GM19372 (cell line): ENCODE measurements around the gene GFRA3.
"Not testable (repeated sequence)": the region's sequence is repeated elsewhere in the genome, so short reads cannot be mapped to it uniquely, and the experiment has no call there.

Experiments used
- ATAC-seq: cut with Tn5 transposase; IDR thresholded peaks from one replicate; pipeline ENCODE4 v1.9.1; 2021; ENCODE audit warnings: mild to moderate bottlenecking, low read depth, moderate library complexity; ENCODE audit not compliant: unreplicated experiment

The GFRA3 gene, protein sequence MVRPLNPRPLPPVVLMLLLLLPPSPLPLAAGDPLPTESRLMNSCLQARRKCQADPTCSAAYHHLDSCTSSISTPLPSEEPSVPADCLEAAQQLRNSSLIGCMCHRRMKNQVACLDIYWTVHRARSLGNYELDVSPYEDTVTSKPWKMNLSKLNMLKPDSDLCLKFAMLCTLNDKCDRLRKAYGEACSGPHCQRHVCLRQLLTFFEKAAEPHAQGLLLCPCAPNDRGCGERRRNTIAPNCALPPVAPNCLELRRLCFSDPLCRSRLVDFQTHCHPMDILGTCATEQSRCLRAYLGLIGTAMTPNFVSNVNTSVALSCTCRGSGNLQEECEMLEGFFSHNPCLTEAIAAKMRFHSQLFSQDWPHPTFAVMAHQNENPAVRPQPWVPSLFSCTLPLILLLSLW

GRCh38 chr5:138274189-138274853 is at the start of gene GFRA3:
Gene GFRA3 (minus strand): TSS chr5:138274621. CDS start chr5:138274424, 197 bp downstream.
- ATAC-seq = no peak

DNA sequence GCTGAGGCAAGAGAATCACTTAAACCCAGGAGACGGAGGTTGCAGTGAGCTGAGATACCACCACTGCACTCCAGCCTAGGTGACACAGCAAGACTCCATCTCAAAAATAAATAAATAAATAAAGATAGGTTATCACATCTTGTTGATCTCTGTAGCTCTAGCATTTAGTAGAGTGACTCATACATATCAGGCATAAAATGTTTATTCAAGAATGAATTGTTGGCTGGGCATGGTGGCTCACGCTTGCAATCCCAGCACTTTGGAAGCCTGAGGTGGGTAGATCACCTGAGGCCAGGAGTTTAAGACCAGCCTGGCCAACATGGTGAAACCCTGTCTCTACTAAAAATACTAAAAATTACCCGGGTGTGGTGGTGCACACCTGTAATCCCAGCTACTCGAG is 43.8 kb upstream of the GFRA3 start:
- not testable (repeated sequence) for ATAC-seq

DNA sequence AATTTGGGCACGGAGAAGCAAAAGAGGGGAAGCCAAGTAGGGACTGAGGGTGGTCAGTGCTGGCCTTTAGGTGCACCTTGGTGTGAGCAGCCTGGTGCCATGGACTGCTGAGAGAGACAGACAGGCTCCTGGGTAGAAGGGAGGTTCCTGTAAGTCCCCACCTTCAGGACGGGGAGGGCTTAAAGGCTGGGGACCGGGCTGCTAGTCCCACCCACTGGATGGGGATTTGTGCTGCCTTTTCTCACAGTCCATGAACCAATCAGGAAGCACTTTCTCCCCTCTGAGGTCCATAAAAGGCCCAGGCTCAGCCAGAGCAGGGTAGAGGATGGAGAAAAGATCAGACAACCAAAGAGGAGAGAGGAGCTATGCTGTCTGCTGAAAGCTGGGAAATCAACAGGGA is 41.9 kb upstream of the GFRA3 start:
- ATAC-seq = no peak

DNA sequence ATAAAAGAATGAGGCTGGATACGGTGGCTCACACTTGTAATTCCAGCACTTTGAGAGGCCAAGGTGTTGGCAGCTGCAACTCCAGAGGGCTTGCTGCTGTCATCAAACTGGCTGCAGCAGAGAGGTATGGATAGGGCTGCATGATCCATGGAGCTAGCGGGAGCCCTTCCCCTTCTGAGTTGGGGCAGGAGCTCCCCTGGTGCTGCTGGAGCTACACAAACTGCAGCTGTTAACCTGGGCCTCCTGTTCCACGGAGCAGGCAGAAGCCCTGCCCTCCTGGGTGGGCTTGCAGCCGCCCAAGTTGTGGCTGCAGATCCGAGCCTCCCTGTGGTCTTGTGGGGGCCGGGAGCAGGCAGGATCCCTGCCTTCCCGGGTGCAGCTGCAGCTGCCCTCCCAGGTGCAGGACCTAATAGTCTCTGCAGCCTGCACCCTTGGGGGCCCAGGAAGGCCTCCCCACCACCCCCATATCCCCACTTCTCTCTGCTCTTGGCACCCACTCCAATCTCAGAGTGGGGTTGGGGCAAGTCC is 41.4 kb upstream of the GFRA3 start:
- no peak for ATAC-seq

- ATAC-seq = no peak
Observed at GRCh38 chr5:138305797-138306196, 31.4 kb upstream of the GFRA3 start.

GRCh38 chr5:138303372-138303771 is 29.0 kb upstream of the GFRA3 start:
- no peak for ATAC-seq

DNA sequence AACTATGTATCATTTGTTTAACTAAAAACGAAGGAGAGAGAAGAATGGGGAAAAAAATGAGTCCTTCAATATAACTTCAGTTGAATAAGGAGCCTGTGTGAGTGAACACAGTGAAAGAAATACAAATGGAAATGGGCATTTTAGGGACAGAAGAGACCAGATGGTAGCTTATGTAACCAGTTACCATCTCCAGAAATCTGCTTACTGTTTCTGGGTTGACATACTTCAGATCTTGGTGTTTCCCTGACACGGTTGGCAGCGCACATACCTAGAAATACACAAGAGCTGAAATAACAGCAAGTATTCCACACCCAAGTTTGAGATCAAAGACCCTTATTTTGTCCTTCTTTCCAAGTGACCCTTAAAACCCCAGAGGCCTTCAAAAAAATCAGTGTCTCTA is 14.9 kb upstream of the GFRA3 start:
- ATAC-seq = no peak

- no peak for ATAC-seq
Observed at GRCh38 chr5:138287246-138287645, 12.8 kb upstream of the GFRA3 start.

GRCh38 chr5:138282920-138283742 is 8.7 kb upstream of the GFRA3 start:
- no peak for ATAC-seq

- ATAC-seq = no peak
Observed at GRCh38 chr5:138280915-138281314, 6.5 kb upstream of the GFRA3 start.

- ATAC-seq = no peak
Observed at GRCh38 chr5:138276402-138277054, 2.1 kb upstream of the GFRA3 start.

GRCh38 chr5:138275895-138276294 is 1.5 kb upstream of the GFRA3 start:
- no peak for ATAC-seq

DNA sequence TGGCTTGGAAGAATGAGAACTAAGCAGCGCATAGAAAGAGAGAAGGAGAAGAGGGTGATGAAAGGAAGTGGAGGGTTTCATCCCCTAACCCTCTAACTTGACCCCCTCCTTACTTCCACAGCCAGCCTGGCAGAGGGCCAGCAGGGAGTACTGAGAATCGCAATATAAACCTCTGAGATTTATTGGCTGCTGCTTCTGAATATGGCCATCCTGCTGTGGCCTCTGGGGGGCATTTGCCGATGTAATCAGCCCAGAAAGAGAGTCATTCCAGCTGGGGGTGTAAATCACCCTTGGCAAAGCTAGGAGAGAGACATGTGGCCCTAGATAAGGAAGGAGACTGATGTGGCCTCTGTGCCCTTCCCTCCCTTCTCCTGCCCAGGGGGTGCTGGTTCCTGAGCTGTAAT is 960 bp upstream of the GFRA3 start:
- no peak for ATAC-seq

DNA sequence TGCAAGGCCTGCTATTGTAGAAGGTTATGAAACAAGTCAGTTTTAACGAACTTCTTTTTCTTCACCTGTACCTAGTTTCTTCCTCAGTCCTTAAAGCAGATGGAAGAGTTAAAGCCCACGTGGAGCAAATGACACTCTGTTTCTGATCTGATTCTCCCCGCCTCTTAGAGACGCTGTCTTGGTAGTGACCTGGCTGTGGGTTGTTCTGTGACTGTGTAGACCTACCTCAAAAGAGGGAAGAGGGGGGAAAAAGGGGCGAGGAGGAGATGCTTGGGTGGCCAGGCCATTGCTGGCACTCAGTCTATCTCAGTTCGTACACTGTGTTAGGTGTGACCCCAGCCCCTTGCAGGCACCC is 610 bp downstream of the GFRA3 start:
- ATAC-seq = no peak

DNA sequence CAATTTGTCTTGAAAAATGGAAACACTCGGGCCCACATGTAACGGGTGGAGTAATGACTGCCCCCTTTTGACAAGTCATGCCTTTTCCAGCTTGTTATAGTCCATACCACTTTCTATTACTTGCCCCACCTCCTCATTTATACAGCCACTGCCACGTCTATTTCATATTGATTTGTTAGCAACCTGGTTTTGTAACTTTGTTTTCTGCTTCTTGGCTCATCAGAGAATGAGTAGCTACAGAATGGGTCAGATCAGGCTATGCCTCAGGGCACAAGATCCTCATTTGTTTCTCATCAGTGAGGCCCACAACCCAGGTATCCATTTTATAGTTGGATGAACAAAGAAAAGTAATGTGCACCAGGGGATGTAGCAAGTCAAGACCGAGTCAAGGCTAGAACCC is 1.7 kb downstream of the GFRA3 start:
- ATAC-seq = no peak

DNA sequence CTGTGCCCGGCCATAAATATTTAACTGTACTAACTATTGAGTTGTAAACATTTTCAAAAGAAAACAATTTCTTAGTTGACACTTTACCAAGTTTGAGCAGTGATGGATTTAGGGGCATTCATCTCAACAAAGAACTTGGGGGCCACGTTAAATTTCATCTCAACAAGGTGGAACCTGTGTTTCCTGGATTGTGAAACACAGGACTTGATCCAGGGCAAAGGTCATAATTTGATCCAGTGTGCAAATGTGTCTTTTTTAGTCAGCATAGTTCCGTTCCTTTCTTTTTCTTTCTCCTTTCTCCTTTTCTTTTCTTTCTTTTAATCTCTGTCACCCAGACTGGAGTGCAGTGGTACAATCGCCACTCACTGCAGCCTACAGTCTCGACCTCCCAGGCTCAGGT is 3.1 kb downstream of the GFRA3 start:
- no peak for ATAC-seq

DNA sequence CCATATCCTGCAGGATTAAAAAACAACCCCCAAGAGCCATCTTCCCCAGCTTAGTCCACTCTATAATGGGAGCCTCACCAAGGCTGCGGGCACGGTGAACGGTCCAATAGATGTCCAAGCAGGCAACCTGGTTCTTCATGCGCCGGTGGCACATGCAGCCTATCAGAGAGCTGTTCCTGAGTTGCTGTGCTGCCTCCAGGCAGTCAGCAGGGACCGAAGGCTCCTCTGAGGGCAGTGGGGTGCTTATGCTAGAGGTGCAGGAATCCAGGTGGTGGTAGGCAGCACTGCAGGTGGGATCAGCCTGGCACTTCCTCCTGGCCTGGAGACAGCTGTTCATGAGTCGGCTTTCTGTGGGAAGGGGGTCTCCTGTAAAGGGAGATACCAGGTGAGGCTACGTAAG is 10.2 kb downstream of the GFRA3 start:
- no peak for ATAC-seq

- no peak for ATAC-seq
Observed at GRCh38 chr5:138263581-138263980, 10.8 kb downstream of the GFRA3 start.

- no peak for ATAC-seq
Observed at GRCh38 chr5:138258704-138259292, 15.6 kb downstream of the GFRA3 start.

DNA sequence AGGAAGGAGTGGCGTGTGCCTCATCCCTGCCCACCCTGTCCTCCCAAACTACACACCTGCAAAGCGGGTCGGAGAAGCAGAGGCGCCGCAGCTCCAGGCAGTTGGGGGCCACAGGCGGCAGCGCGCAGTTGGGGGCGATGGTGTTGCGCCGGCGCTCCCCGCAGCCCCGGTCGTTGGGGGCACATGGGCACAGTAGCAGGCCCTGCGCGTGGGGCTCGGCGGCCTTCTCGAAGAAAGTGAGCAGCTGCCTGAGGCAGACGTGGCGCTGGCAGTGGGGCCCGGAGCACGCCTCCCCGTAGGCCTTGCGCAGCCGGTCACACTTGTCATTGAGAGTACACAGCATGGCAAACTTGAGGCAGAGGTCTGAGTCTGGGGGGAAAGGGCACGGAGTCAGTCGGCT is 16.8 kb downstream of the GFRA3 start:
- no peak for ATAC-seq
